22Rv1 (cell line): ENCODE data around the gene CNGB1.

Experiments used
- H3K27ac ChIP-seq: fragments of 450-650 bp; 2 replicates; pipeline ENCODE4 v1.5.1; 2017
- CTCF ChIP-seq: fragments of 450-650 bp; IDR thresholded peaks from 2 replicates; pipeline ENCODE4 v1.5.1; 2017; ENCODE audit warnings: mild to moderate bottlenecking
- ZFX ChIP-seq: fragments of 450-650 bp; IDR thresholded peaks from 2 replicates; pipeline ENCODE4 v1.6.1; 2017; ENCODE audit warnings: antibody characterized with exemption, borderline replicate concordance

Gene CNGB1

GRCh38 chr16:57916735-57917438 is 54.0 kb downstream of the CNGB1 start:
- H3K27ac ChIP-seq, result no peak overlapping the region
- no peak for TF ChIP-seq CTCF
- TF ChIP-seq ZFX, result no peak

GRCh38 chr16:57915811-57916488 is 55.0 kb downstream of the CNGB1 start:
- H3K27ac ChIP-seq, result no peak overlapping the region
- TF ChIP-seq ZFX, result no peak
- TF ChIP-seq CTCF, result no peak

- no peak overlapping the region for H3K27ac ChIP-seq
- TF ChIP-seq CTCF (no peak), ZFX (no peak)
These were observed 55.7 kb downstream of the CNGB1 start for GRCh38 chr16:57915267-57915666.

GRCh38 chr16:57914244-57915173 is 56.4 kb downstream of the CNGB1 start:
- TF ChIP-seq CTCF, result no peak
- TF ChIP-seq ZFX, result no peak
- H3K27ac ChIP-seq, result no peak overlapping the region

GRCh38 chr16:57912529-57913260 is 58.2 kb downstream of the CNGB1 start:
- TF ChIP-seq CTCF, result no peak
- TF ChIP-seq ZFX, result no peak

GRCh38 chr16:57911743-57912142 is 59.2 kb downstream of the CNGB1 start:
- no peak overlapping the region for H3K27ac ChIP-seq
- TF ChIP-seq CTCF (no peak), ZFX (no peak)

More at GRCh38 chr16:57912529-57913260, 58.2 kb downstream of the CNGB1 start:
- H3K27ac ChIP-seq, result no peak overlapping the region
